Astrocyte (in vitro differentiated cells and primary cell): Measurements from ENCODE around the gene NFE2L1.
A peak's percentile ranks its signal among the peaks of the same experiment; 100 is the strongest.

Experiments used
- CTCF ChIP-seq: IDR thresholded peaks from 2 replicates; pipeline ENCODE4 v1.5.1; 2011; ENCODE audit warnings: low read depth, mild to moderate bottlenecking, inconsistent platforms, low read length, moderate library complexity; ENCODE audit not compliant: insufficient read depth
- EZH2 ChIP-seq: IDR thresholded peaks from 2 replicates; pipeline ENCODE4 v1.6.1; 2012; ENCODE audit warnings: mild to moderate bottlenecking, low read length, inconsistent platforms; ENCODE audit not compliant: insufficient read depth

- TF ChIP-seq CTCF, result peak; percentile 43
- TF ChIP-seq EZH2, result no peak
These were observed 36.6 kb upstream of the NFE2L1 start for GRCh38 chr17:48011405-48012150.
